ENCODE measurements around the gene CPXM2. TPM values are rescaled to one million over a fixed set of nuclear protein-coding genes. Genes with fewer than 3 reads are reported as not detected.
A peak's percentile ranks its signal among the peaks of the same experiment; 100 is the strongest.

The CPXM2 gene
- 18.9 TPM for total RNA-seq

GRCh38 chr10:123891144-123892071 lies at the start of gene CPXM2:
Gene CPXM2, minus strand, starts transcription at chr10:123891807. Its CDS starts 148 bp downstream, at chr10:123891659.
- TF ChIP-seq POLR2A (IDR thresholded peaks at IDR 0.05) (no peak), CTCF (IDR thresholded peaks at IDR 0.05) (no peak), POLR2AphosphoS5 (IDR thresholded peaks at IDR 0.05; ENCODE audit: insufficient read depth in 1 of 2, low read depth in 1 of 2) (no peak)
- Histone ChIP-seq H3K27me3 (no peaks in the 10 kb centered on the region), H3K27ac (peak within 1 kb of the TSS; percentile 78), H3K36me3 (no peaks in the 10 kb centered on the region), H3K4me3 (peak within 1 kb of the TSS; percentile 37 to 48), H3K4me1 (peaks cover 14% of the 10 kb centered on the region), H3K9me3 (no peaks in the 10 kb centered on the region)
- intact Hi-C loops (cut with DNase I), result no loop called here
- DNase-seq (ENCODE audit: extremely low spot score in 2 of 2), result no peak

GRCh38 chr10:123939591-123939990 lies 48.0 kb upstream of the CPXM2 start:
- Histone ChIP-seq H3K36me3 (no peaks in the 10 kb centered on the region), H3K27ac (no peak overlapping the region), H3K4me1 (no peaks in the 10 kb centered on the region), H3K4me3 (no peak overlapping the region), H3K27me3 (no peaks in the 10 kb centered on the region), H3K9me3 (no peaks in the 10 kb centered on the region)
- TF ChIP-seq POLR2A (IDR thresholded peaks at IDR 0.05), result no peak
- no peak for TF ChIP-seq CTCF (IDR thresholded peaks at IDR 0.05)
- no peak for TF ChIP-seq POLR2AphosphoS5 (IDR thresholded peaks at IDR 0.05; ENCODE audit: insufficient read depth in 1 of 2, low read depth in 1 of 2)
- no peak for DNase-seq (ENCODE audit: extremely low spot score in 2 of 2)
- intact Hi-C loops (cut with DNase I), result no loop called here

- Histone ChIP-seq H3K36me3 (no peaks in the 10 kb centered on the region), H3K27ac (no peak overlapping the region), H3K9me3 (no peaks in the 10 kb centered on the region), H3K27me3 (no peaks in the 10 kb centered on the region), H3K4me3 (no peak overlapping the region), H3K4me1 (no peaks in the 10 kb centered on the region)
- no peak for DNase-seq (ENCODE audit: extremely low spot score in 2 of 2)
- intact Hi-C loops (cut with DNase I), result no loop called here
- TF ChIP-seq CTCF (IDR thresholded peaks at IDR 0.05) (no peak), POLR2AphosphoS5 (IDR thresholded peaks at IDR 0.05; ENCODE audit: insufficient read depth in 1 of 2, low read depth in 1 of 2) (no peak), POLR2A (IDR thresholded peaks at IDR 0.05) (no peak)
Observed at GRCh38 chr10:123938890-123939289, 47.3 kb upstream of the CPXM2 start.

DNA sequence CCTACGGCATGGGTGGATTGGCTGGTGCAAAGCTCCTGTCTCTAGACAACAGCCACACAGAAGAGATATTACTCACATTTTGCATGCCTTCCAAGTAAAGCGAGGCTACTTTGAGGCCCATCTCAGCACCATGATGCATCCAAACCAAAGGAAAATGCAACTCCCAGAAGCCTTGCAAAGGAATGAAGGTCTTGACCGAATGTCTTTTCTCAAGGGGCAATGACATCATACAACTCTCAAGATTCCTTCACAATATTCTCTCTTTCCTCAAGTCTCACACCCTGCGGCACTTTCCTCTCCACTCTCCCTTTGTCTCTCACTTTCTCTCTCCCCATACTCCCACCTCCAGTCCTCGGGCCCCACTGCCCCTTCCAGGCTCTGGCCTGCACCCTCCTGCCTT lies 44.8 kb upstream of the CPXM2 start:
- Histone ChIP-seq H3K4me1 (no peaks in the 10 kb centered on the region), H3K4me3 (no peak overlapping the region), H3K27me3 (no peaks in the 10 kb centered on the region), H3K36me3 (no peaks in the 10 kb centered on the region), H3K27ac (no peak overlapping the region), H3K9me3 (no peaks in the 10 kb centered on the region)
- no peak for DNase-seq (ENCODE audit: extremely low spot score in 2 of 2)
- intact Hi-C loops (cut with DNase I), result no loop called here
- TF ChIP-seq POLR2A (IDR thresholded peaks at IDR 0.05) (no peak), CTCF (IDR thresholded peaks at IDR 0.05) (no peak), POLR2AphosphoS5 (IDR thresholded peaks at IDR 0.05; ENCODE audit: insufficient read depth in 1 of 2, low read depth in 1 of 2) (no peak)

DNA sequence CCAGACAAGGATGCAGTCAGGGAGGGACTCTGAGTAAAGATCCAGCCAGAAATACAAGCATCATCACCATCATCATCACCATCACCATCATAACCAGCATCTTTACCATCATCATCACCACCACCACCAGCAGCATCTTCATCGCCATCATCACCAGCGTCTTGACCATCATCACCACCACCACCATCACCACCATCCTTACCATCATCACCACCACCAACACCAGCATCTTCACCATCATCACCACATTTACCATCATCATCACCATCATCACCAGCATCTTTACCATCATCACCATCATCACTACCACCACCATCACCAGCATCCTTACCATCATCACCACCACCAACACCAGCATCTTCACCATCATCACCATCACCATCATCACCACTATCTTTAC lies 44.1 kb upstream of the CPXM2 start:
- Histone ChIP-seq H3K36me3 (no peaks in the 10 kb centered on the region), H3K4me1 (no peaks in the 10 kb centered on the region), H3K4me3 (no peak overlapping the region), H3K27ac (no peak overlapping the region), H3K9me3 (no peaks in the 10 kb centered on the region), H3K27me3 (no peaks in the 10 kb centered on the region)
- DNase-seq (ENCODE audit: extremely low spot score in 2 of 2), result no peak
- TF ChIP-seq POLR2A (IDR thresholded peaks at IDR 0.05) (no peak), CTCF (IDR thresholded peaks at IDR 0.05) (no peak), POLR2AphosphoS5 (IDR thresholded peaks at IDR 0.05; ENCODE audit: insufficient read depth in 1 of 2, low read depth in 1 of 2) (no peak)
- intact Hi-C loops (cut with DNase I), result no loop called here
